HepG2 (cell line): Measurements from ENCODE around the gene SFI1. TPM values are rescaled to one million over a fixed set of nuclear protein-coding genes. Genes with fewer than 3 reads are reported as not detected.
A peak's percentile ranks its signal among the peaks of the same experiment; 100 is the strongest.

Experiments used
- ATAC-seq: fragments of 200-7000 bp; cut with Tn5 transposase; 3 replicates; pipeline ENCODE4 v1.9.1; 2020; ENCODE audit warnings: mild to moderate bottlenecking, moderate library complexity
- BruUV-seq: library from RNA; stranded (reverse); fragments of 400-500 nt; replicated peaks from 2 replicates; lab custom pipeline; 2021; lab: Mats Ljungman, UMichigan
- CTCF ChIA-PET: fragments of 300-600 bp; formaldehyde crosslinking; extraction: SDS; loops from one replicate; lab custom pipeline; 2021; ENCODE audit warnings: low total read pairs, inconsistent platforms, low intra/inter-chr PET ratio; lab: Yijun Ruan, JAX
- POLR2A ChIA-PET: fragments of 350-600 bp; sonication (Branson Sonifier 250); formaldehyde crosslinking; loops from one replicate; lab custom pipeline; 2020; ENCODE audit warnings: antibody characterized with exemption, inconsistent platforms; lab: Yijun Ruan, JAX
- DNase-seq: peaks from one replicate; pipeline ENCODE4 v3.0.0-alpha.2; 2015; ENCODE audit warnings: low spot score
- FAIRE-seq: peaks from 3 replicates; lab custom pipeline; 2011; peaks lifted over from hg19 to GRCh38; lab: Jason Lieb, UNC
- H2AFZ ChIP-seq: one replicate; pipeline ENCODE4 v1.6.1; 2011; ENCODE audit warnings: low read length, inconsistent platforms
- H3K27ac ChIP-seq: fragments of 300-600 bp; 3 replicates; pipeline ENCODE4 v1.8.0; 2011; ENCODE audit warnings: mixed run types, mild to moderate bottlenecking, mixed read lengths, low read length, inconsistent platforms; ENCODE audit not compliant: insufficient read depth; ENCODE audit errors: extremely low read length
- H3K27me3 ChIP-seq, 2 experiments: fragments of 200-600 bp in 1 of 2; 2 replicates in 1 of 2; 3 replicates in 1 of 2; pipeline versions ENCODE4 v1.6.0 to v1.8.0; 2011; ENCODE audit warnings: low read length in 2 of 2, mild to moderate bottlenecking in 2 of 2, moderate library complexity in 2 of 2, inconsistent platforms in 1 of 2; ENCODE audit not compliant: insufficient read depth in 2 of 2, control insufficient read depth in 1 of 2
- H3K36me3 ChIP-seq, 2 experiments: fragments of 200-600 bp in 1 of 2; replicated peaks in 1 of 2; 2 replicates in 1 of 2; 3 replicates in 1 of 2; pipeline versions ENCODE4 v1.5.1 to v1.8.0; 2011; ENCODE audit warnings: low read length in 2 of 2, inconsistent platforms in 1 of 2; ENCODE audit not compliant: insufficient read depth in 2 of 2, control insufficient read depth in 1 of 2
- H3K4me1 ChIP-seq: 2 replicates; pipeline ENCODE4 v1.5.1; 2012; ENCODE audit warnings: low read length, inconsistent platforms; ENCODE audit not compliant: insufficient read depth
- H3K4me2 ChIP-seq: 2 replicates; pipeline ENCODE4 v1.6.0; 2011; ENCODE audit warnings: low read depth, low read length, inconsistent platforms
- H3K4me3 ChIP-seq, 3 experiments: fragments of 200-600 bp in 1 of 3; sonication (generic), shearing (Covaris generic) in 1 of 3; replicated peaks in 1 of 3; 2 replicates each; pipeline ENCODE4 v1.5.1; 2011 to 2016; ENCODE audit warnings: low read length in 3 of 3, inconsistent platforms in 2 of 3, low read depth in 2 of 3, mild to moderate bottlenecking in 2 of 3, control low read depth in 1 of 3, mixed read lengths in 1 of 3; ENCODE audit not compliant: insufficient read depth in 1 of 3
- H3K79me2 ChIP-seq: one replicate; pipeline ENCODE4 v1.6.1; 2011; ENCODE audit warnings: low read length, inconsistent platforms; ENCODE audit not compliant: insufficient read depth
- H3K9ac ChIP-seq: 2 replicates; pipeline ENCODE4 v1.6.0; 2011; ENCODE audit warnings: mild to moderate bottlenecking, low read depth, low read length, inconsistent platforms; ENCODE audit not compliant: insufficient read depth
- H3K9me3 ChIP-seq: 2 replicates; pipeline ENCODE4 v1.5.1; 2012; ENCODE audit warnings: mild to moderate bottlenecking, low read length
- H4K20me1 ChIP-seq: 2 replicates; pipeline ENCODE4 v1.6.0; 2011; ENCODE audit warnings: inconsistent platforms, mild to moderate bottlenecking, low read length, moderate library complexity; ENCODE audit not compliant: insufficient read depth
- CCAR2 ChIP-seq: fragments of 200-400 bp; formaldehyde crosslinking; optimal IDR thresholded peaks from 2 replicates; pipeline ENCODE3; 2018; ENCODE audit warnings: low read depth, mild to moderate bottlenecking, low read length, moderate library complexity
- CEBPZ ChIP-seq: IDR thresholded peaks from 2 replicates; pipeline ENCODE4 v1.6.1; 2012; ENCODE audit warnings: low read length, improper control_type of control experiment
- DR1 ChIP-seq: sonication (generic); formaldehyde crosslinking; IDR thresholded peaks from 2 replicates; pipeline ENCODE4 v1.8.0; 2021; ENCODE audit warnings: mild to moderate bottlenecking, missing genetic modification reagents, inconsistent platforms
- EEA1 ChIP-seq: sonication (generic); formaldehyde crosslinking; IDR thresholded peaks from 2 replicates; pipeline ENCODE4 v1.5.1; 2020; ENCODE audit warnings: mild to moderate bottlenecking, missing genetic modification reagents, borderline replicate concordance
- GPN1 ChIP-seq: sonication (generic); formaldehyde crosslinking; IDR thresholded peaks from 2 replicates; pipeline ENCODE4 v1.5.1; 2020; ENCODE audit warnings: missing genetic modification reagents, borderline replicate concordance
- KDM5B ChIP-seq: sonication (generic); formaldehyde crosslinking; IDR thresholded peaks from 2 replicates; pipeline ENCODE4 v1.4.0; 2020; ENCODE audit warnings: missing genetic modification reagents, mild to moderate bottlenecking, borderline replicate concordance
- NFYB ChIP-seq: sonication (generic); formaldehyde crosslinking; IDR thresholded peaks from 2 replicates; pipeline ENCODE4 v1.4.0; 2020; ENCODE audit warnings: missing genetic modification reagents
- ONECUT2 ChIP-seq: sonication (generic); formaldehyde crosslinking; IDR thresholded peaks from 2 replicates; pipeline ENCODE4 v1.4.0; 2020; ENCODE audit warnings: missing genetic modification reagents
- PBX2 ChIP-seq: IDR thresholded peaks from 2 replicates; pipeline ENCODE4 v1.6.1; 2016; ENCODE audit warnings: control low read depth
- PHF5A ChIP-seq: IDR thresholded peaks from one replicate; pipeline ENCODE4 v1.6.1; 2018; ENCODE audit warnings: low read depth, missing genetic modification reagents; ENCODE audit not compliant: unreplicated experiment
- POLR2A ChIP-seq, 2 experiments: IDR thresholded peaks; 2 replicates each; pipeline ENCODE4 v1.6.1; 2011; ENCODE audit warnings: low read depth in 2 of 2, low read length in 2 of 2, mild to moderate bottlenecking in 1 of 2, moderate library complexity in 1 of 2; ENCODE audit not compliant: insufficient read depth in 1 of 2
- POLR2AphosphoS5 ChIP-seq: IDR thresholded peaks from 2 replicates; pipeline ENCODE4 v1.6.1; 2012; ENCODE audit warnings: low read depth, low read length
- ZBTB38 ChIP-seq: sonication (generic); formaldehyde crosslinking; IDR thresholded peaks from 2 replicates; pipeline ENCODE4 v1.5.1; 2020; ENCODE audit warnings: mild to moderate bottlenecking, missing genetic modification reagents
- ZBTB4 ChIP-seq: sonication (generic); formaldehyde crosslinking; IDR thresholded peaks from 2 replicates; pipeline ENCODE4 v1.4.0; 2020; ENCODE audit warnings: missing genetic modification reagents, mild to moderate bottlenecking, borderline replicate concordance
- ZNF124 ChIP-seq: sonication (generic); formaldehyde crosslinking; IDR thresholded peaks from 2 replicates; pipeline ENCODE4 v1.4.0; 2020; ENCODE audit warnings: missing genetic modification reagents
- ZNF432 ChIP-seq: sonication (generic); formaldehyde crosslinking; IDR thresholded peaks from 2 replicates; pipeline ENCODE4 v1.5.0; 2020; ENCODE audit warnings: missing genetic modification reagents, mild to moderate bottlenecking, borderline replicate concordance
- ZNF724P ChIP-seq: sonication (generic); formaldehyde crosslinking; IDR thresholded peaks from 2 replicates; pipeline ENCODE4 v1.8.0; 2022; ENCODE audit warnings: missing genetic modification reagents, borderline replicate concordance
- WGBS: methylation state at CpG from one replicate; pipeline ENCODE4 v1.1.6; 2017; ENCODE audit warnings: low lambda C conversion rate; 5-methylcytosine and 5-hydroxymethylcytosine counted together
- in situ Hi-C: cut with HindIII; loops from 2 replicates; pipeline ENCODE4 v1.10.0; 2017; ENCODE audit warnings: low pct_unique_long_range_greater_than_20kb; ENCODE audit not compliant: extremely low pct_ligation_motif_present
- intact Hi-C: fragments of 100-400 bp; cut with micrococcal nuclease; formaldehyde crosslinking; loops from one replicate; pipeline ENCODE4 v1.10.0; 2022; ENCODE audit not compliant: unreplicated experiment
- polyA plus RNA-seq, 8 experiments: library from polyadenylated mRNA; depleted of rRNA in 3 of 8; stranded (reverse) in 7 of 8; unstranded in 1 of 8; fragments of >200 nt; fragmentation: Illumina TruSeq in 4 of 8; extraction: Trizol in 4 of 8; gene quantifications; 2 replicates each; pipeline versions ENCODE4 v1.2.1 to v1.2.3, GENCODE V29; 2011 to 2016; ENCODE audit warnings: low read depth in 4 of 8, missing spikeins in 1 of 8, mixed read lengths in 1 of 8; ENCODE audit not compliant: insufficient read depth in 1 of 8
- total RNA-seq, 5 experiments: library from RNA; depleted of rRNA; stranded (reverse); fragments of >200 nt; fragmentation: Illumina TruSeq; extraction: Trizol; gene quantifications; 2 replicates each; pipeline ENCODE4 v1.2.3, GENCODE V29; 2016; ENCODE audit warnings: low read depth in 1 of 5

SFI1 gene
- total and polyA plus RNA-seq, 2 of the 13 experiments (the other 11 are each of a cell fraction or from before 2014, with no cell fraction given): 20.5 to 40.1 TPM

GRCh38 chr22:31618057-31618456 is 121.7 kb downstream of the SFI1 start:
- H3K36me3 ChIP-seq: peaks cover 28 to 49% of the 10 kb centered on the region in 2 experiments; a peak in 4 of 5 replicates
- FAIRE-seq (no peak), DNase-seq (no peak), ATAC-seq (no peak)
- H3K79me2 ChIP-seq: no peaks in the 10 kb centered on the region
- peaks cover 10% of the 10 kb centered on the region; the same call in 1 of the 2 replicates for H4K20me1 ChIP-seq
- H3K9ac ChIP-seq: no peak overlapping the region
- H3K27ac ChIP-seq: no peak overlapping the region
- peaks cover 35% of the 10 kb centered on the region for H3K4me1 ChIP-seq
- H3K4me2 ChIP-seq: no peak overlapping the region
- intact Hi-C loops (no loop called here), in situ Hi-C loops (no loop called here)
- no peaks in the 10 kb centered on the region for H3K27me3 ChIP-seq
- no peak overlapping the region for H2AFZ ChIP-seq
- BruUV-seq: no TSS peak
- H3K4me3 ChIP-seq: no peak overlapping the region
- POLR2A ChIA-PET: interaction anchor here (1.3 to 1.8 kb wide), 3 partner anchors 12 to 57 kb away, joined by 3 read pairs; no protein-coding TSS in a partner anchor
- CTCF ChIA-PET: no interaction called here
- 100% methylated on average over 5 of the region's 17 CpGs for WGBS
- no peaks in the 10 kb centered on the region for H3K9me3 ChIP-seq
- TF ChIP-seq POLR2A (IDR thresholded peaks at IDR 0.05; ENCODE audit: insufficient read depth in 1 of 2, low read depth in 2 of 2, low read length in 2 of 2): peak; percentile 11 to 13; a peak in 1 of 4 replicates
- no peak for TF ChIP-seq ZNF124 (CRISPR knock-in tag)
- TF ChIP-seq EEA1: no peak
- peak; percentile 16 for TF ChIP-seq POLR2AphosphoS5
- TF ChIP-seq ZNF432 (CRISPR knock-in tag): no peak
- no peak for TF ChIP-seq KDM5B (CRISPR knock-in tag)
- TF ChIP-seq CCAR2: no peak
- no peak for TF ChIP-seq DR1 (CRISPR knock-in tag)
- no peak for TF ChIP-seq ZNF724P
- no peak for TF ChIP-seq ZBTB38 (CRISPR knock-in tag)
- TF ChIP-seq NFYB (CRISPR knock-in tag): no peak
- TF ChIP-seq CEBPZ: no peak
- no peak for TF ChIP-seq PHF5A (CRISPR knock-in tag)
- TF ChIP-seq GPN1: no peak
- TF ChIP-seq PBX2 (CRISPR knock-in tag): no peak
- no peak for TF ChIP-seq ZBTB4 (CRISPR knock-in tag)
- TF ChIP-seq ONECUT2 (CRISPR knock-in tag): no peak
